ENCODE measurements around the gene SPIRE2.
A peak's percentile ranks its signal among the peaks of the same experiment; 100 is the strongest.

The SPIRE2 gene

DNA sequence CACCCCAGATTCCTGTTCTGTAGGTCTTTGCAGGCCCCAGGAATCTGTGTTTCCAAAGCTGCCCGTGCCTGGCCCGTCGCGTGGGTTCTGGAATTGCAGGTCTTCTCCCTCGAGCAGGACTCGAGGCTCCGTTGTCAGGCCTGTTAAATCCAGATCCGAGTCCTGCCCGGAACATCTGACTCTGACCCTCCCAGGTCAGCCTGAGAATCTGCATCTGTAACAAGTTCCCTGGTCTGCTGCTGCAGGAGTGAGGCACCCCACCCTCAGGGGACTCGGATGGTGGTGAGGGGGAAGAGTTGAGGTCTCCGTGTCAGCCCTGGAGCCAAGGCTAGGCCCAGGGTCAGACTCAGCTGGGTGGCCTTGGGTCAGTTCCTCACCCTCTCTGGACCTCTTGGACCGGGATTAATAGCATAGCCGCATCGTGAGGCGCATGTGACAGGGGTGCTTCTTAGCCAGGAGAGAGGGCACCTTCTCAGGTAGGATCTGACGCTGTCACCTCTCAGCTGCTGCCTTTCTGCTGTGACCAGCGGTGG lies 8.8 kb downstream of the SPIRE2 start:
- no peak for DNase-seq

DNA sequence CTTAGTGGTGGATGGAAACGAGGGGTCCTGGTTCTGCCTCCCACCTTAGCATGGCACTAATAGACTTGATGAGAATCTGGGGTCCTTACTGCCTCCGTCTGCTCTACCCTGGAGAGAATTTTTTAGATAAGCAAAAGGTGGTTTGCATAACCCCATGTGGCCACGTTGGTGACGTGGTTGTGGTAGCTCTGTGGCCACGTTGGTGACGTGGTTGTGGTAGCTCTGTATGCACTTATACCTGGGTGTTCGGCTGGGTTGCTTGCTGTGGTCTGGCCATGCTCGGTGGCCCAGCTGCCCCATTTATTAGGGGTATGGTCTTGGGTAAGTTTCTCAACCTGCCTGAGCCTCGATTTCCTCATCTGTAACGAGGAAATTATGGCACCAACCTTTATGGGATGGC lies 13.0 kb downstream of the SPIRE2 start:
- DNase-seq, result no peak

DNA sequence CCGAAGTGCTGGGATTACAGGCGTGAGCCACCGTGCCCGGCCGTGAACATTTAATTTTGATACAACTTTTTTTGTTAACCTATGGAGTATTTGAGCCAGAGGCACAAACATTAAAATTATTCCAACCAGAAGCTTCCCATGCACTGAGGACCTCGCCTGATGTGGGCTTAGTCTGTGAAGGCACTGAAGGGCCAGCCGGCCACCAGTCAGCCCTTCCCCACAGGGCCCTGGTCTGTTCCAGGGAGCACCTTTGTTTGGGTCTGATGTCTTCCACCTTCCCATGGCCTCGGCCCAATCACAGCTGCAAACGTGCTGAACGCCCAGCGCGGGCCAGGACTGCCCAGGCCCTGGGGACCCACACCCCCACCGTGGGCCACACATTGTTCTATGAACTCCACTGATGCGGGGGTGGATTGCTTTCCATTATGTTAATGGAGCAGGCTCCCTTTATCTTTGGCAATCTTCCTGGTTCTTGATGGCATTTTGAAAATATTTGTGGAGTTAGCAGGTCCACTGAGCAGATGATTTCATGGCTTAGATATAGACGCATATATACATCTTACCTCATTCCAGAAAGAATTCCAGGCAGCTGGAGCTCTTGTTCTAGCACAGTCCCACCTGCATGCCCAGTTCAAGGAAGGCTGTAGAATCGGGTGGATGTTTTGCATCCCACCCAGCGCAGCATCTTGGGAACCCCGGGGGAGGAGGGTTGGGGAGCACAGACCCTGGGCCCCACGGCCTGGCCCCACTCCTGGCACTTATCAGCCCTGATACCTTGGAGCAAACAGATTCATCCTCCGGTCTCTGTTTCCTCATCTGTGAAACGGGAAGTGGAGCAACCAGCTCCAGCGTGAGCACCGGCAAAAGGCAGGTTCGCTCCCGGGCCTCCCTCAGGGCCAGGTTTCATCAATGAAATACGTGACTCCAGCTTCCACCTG lies 14.5 kb downstream of the SPIRE2 start:
- no peak for DNase-seq

DNA sequence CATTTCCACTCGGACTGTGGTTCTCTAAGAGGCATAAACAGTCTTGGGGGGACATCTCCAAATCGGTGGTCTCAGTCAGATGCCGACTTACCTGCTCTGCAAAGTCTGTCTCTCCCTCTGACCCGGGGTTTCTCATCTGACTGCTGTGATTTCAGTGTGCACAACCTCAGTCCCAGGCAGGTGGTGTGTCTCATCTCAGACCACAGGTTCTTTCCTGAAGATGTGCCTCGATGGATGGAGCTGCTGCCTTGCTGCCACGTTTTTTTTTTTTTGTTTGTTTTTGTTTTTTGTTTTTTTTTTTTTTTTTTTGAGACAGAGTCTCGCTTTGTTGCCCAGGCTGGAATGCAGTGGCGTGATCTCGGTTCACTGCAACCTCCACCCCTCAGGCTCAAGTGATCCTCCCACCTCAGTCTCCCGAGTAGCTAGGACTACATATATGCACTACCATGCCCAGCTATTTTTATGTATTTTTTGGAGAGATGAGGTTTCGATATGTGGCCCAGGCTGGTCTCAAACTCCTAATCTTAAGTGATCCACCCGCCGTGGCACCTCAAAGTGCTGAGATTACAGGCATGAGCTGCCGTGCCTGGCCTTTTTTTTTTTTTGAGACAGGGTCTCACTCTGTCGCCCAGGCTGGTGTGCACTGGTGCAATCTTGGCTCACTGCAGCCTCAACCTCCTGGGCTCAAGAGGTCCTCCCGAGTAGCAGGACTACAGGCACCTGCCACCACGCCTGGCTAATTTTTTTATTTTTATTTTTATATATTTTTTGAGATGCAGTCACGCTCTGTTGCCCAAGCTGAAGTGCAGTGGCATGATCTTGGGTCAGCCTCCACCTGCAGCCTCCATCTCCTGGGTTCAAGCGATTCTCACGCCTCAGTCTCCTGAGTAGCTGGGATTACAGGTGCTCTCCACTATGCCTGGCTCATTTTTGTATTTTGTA lies 15.4 kb downstream of the SPIRE2 start:
- no peak for DNase-seq

DNA sequence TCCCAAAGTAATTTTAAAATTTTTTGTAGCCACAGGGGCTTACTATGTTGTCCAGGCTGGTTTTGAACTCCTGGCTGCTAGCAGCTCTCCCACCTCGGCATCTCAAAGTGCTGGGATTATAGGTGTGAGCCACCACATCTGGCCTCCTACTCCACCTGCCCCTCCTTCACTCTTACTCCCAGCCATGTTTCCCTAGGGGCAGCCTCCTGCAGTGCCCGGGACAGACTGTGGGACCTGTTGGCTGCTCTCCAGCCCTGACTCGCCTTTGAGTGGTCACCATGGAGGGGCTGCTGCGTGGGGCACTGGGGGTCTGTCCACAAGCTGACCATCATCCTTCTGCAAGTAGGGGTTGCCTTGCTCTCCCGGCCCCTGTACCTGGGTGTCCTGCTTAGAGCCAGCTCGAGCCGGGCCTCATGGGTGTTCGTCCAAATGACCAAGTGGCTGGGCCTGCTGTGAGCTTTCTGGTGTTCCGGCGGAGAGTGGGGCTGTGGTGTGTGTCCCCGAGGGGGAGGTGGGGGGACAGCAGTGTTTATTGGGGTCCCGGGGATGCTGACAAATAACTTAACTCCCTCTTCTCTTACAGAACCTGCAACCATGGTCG lies 16.6 kb downstream of the SPIRE2 start:
- no peak for DNase-seq

DNA sequence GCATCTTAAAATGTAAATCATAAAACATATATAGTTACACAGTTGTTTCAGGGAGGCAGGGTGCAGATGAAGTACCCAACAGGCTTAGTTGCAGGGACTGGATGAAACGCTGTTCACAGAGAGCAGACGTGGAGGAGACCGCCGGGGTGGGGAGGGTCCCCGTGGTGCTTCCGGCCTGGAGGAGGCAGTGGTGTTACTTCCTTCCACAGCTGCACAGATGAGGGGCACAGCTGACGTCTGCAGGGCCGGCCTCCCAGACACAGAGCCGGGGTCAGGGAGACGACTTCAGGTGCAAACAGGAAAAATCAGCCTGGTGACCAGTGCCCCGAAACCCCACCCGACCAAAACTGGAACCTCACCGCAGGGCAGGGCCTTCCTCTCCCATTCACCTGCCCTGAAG lies 17.1 kb downstream of the SPIRE2 start:
- no peak for DNase-seq

DNA sequence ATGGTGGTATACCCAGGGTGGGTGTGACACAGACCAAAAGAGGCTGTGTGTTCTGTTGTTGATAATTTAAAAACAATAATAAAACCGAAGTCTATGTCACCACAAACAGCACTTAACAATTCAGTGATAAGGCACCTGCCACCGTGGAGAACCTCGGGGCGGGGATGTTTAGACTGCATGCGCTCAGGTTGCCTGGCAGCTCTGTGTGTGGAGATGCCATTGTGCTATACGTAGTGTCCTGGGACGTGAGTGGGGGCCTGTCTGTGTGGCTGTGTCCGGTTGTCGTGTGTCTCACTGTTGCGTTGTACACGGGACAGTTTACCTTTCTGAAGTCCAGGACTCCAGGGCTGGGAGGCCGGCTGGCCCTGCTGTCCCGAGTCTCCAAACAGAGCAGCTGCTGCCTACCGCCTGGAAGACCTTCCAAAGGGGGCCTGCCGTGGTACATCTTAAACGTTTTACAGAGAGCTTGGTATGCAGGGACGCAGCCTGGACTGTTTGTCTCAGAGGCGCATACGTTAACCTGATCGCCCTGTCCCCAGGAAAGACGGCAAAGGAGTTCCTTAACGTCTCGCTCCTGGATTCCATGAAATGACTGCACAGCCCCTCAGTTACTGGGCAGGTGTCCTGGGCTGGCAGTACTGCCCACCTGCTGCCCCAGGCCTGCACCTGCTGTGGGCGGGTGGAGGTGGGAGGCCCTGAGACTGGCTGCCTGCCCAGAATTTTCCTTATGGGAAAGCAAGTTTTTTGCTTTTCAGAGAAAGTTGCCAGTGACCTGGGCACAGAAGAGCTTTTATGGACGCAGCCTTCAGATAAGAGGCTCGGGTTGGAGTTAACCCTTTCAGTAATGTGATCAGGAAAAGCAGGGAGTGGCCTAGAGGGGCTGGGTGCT lies 19.0 kb downstream of the SPIRE2 start:
- no peak for DNase-seq

DNA sequence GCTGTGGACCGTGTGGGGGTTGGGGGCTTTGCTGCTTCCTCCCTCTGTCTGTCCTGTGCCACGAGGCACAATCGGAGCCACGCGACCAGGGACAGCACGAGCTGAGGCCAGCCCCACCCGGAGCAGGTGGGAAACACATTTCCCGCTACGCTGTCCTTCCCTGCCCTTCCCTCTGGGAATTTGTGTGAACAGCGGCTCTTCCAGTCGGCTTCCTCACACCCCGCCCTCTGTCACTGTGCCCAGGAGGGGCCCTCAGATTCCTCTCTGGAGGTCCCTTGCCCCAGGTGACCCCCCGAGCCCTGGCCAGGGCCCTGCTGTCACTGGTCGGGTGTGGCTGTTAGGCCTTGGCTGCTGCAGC lies 19.6 kb downstream of the SPIRE2 start:
- no peak for DNase-seq

DNA sequence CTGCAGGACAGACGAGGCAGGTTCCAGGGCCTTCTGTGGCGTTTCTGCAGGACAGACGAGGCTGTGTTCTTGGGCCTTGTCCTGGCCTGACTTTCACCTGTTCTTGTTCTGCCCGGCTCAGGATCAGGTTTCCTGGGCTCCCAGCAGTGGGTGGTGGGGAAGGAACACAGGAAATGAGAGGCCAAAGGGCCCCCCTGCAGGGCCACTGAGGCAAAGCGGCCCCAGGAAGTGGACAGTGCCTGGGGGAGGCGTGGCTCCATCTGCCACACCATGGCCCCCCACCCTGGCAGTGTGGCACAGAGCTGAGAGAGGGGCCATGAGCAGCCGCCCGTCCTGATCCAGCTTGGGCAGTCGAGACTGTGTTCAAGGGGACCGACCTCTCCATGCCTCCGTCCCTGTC lies 20.7 kb downstream of the SPIRE2 start:
- DNase-seq, result no peak

DNA sequence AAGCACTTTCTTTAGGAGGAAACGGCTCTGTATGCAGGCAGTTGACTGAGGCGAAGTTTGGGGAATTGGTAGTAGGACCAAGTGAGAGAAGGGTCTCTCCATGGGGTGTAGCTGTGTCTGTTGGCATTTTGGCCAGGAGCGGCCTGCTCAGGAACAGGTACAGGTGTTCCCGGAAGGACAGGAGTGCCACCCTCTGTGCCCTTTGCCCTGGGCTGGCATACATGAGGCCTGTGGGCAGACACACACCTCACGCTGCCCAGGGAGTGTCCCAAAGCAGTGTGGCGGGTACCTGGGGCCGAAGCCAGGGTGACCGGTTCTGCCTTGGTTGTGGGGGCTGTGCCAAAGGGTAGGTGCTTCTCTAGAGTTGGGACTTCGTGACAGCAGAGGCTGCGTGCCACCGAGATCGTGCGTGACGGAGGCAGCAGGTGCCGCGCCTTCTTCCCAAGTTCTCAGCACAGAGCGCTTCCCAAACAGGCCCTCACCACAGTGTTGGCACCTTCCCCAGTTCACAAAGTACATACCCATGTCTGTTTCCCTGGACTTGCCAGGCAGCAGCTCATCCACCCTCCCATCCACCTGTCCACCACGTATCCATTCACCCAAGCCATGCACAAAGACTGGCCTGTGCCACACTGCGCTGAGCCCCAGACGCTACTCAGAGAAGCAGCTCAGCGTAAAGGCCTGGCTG lies 25.2 kb downstream of the SPIRE2 start:
- DNase-seq, result no peak

DNA sequence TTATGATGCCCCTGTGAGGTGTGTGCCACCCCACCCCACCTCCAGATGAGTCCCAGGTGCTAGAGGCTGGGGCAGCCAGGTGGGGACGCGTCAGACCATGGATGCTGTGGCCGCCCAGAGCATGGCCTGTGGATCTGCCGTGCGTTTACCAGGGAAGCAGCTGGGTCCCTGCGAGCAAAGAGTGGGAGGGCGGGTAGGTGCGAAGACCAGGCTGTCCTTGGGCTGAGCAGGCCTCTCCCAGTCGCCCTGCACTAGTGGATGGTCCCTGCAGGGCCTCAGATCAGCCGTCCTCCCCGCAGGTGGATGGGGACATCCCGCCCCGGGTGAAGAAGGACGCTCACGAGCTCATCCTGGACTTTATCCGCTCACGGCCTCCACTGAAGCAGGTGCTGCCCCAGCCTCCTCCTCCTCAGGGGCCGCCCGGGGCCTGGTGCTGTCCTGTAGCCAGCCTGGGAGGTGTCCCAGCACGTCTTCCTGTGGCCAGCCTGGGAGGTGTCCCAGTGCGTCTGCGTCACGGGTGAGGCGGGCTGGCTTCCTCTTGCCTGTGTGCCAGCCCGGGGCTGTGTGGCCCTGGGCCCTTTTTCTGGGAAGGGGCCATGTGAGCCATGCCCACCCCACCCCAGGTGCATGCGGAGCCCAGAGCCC lies 27.1 kb downstream of the SPIRE2 start:
- no peak for DNase-seq

DNA sequence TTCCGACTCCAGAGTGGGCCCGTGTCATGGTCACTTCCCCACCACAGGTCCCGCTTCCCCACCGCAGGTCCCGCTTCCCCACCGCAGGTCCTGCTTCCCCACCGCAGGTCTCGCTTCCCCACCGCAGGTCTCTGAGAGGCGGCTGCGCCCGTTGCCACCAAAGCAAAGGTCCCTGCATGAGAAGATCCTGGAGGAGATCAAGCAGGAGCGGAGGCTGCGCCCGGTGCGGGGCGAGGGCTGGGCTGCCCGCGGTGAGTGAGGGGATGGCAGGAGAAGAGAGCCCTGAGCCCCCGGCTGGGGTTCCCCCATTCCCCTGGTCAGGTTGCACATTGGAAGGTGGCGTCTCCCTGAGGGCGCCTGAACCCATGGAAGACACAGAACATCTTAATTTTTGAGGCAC lies 27.7 kb downstream of the SPIRE2 start:
- no peak for DNase-seq

DNA sequence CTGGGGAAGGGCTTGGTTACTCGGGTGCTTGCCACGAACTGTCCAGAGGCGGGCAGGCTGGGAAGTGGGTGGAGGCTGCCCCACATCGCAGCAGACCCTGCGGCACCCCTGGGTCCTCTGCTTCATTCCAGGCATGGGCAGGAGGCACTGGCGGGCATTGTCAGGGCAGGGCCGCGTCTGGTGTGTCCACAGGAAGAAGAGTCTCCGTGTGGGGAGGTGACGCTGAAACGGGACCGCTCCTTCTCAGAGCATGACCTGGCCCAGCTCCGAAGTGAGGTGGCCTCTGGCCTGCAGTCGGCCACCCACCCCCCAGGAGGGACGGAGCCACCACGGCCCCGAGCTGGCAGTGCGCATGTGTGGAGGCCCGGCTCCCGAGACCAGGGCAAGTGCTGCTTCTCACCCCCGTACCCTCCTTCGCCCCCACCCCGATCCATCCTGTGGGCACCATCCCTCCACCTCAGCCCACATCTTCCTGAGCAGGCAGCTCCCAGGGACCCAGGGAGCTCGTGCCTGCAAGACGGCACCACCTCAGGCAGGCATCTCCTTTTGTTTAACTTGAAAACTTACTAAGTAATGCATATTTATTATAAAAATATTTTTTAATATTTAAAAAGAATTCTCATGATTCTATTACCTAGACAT lies 30.8 kb downstream of the SPIRE2 start:
- no peak for DNase-seq

DNA sequence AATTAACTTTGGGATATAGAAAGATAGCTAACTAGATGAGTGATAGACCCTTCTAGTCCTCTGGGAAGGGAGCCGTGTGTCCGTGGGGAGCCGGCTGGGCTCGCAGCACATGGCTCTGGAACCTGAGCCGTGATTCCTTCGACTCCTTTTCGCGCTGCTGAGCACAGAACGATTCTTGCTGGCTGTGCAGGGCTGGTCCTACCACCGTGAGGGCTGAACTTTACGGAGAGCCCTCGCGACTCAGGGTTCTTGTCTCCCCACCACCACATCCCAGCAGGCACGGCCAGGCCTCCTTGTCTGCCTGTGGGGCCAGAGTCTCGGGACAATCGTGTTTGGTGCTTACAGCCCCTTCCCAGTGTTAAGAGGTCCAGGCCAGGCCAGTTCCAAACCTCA lies 31.3 kb downstream of the SPIRE2 start:
- DNase-seq, result no peak

DNA sequence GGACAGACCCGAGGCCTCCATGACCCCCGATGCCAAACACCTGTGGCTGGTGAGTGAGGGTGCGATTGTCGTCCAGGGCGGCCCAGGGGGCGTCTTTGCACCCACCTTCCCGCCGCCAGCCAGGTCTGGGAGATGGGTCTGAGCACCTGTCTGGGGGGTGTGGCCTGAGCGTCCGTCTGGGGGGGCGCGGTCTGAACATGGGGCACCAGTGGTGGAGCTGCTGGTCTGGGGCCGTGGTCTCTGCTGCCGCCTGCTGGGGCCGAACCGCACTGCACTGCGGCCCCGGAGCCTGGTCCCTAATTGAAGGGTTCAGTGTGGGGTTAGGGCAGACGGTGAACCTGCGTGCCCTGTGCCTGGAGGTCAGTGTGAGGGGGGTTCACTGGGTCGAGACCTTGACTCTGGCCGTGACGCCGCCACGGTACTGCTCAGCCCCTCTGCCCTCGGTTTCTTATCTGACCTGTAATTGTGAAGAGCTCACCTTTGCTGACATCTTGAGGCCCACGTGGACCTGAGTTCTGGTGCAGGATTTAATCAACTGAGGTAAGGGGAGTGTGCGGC lies 32.6 kb downstream of the SPIRE2 start:
- DNase-seq, result peak; percentile 19

DNA sequence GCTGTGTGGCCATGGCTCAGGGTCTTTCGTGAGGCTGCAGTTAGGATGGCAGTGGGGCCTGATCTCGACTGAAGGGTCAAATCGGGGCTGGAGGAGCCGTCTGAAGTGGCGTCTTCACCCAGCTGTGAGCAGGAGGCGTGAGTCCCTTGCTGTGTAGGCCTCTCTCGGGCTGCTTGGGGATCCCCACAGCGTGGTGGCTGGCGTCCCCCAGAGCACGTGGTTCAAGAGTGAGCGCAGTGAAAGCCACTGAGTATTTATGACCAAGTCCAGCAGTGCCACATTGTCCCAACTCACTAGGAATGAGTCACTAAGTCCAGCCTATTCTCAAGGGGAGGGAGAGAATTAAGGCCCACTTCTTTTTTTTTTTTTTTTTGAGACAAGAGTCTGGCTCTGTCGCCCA lies 33.4 kb downstream of the SPIRE2 start:
- DNase-seq, result no peak

DNA sequence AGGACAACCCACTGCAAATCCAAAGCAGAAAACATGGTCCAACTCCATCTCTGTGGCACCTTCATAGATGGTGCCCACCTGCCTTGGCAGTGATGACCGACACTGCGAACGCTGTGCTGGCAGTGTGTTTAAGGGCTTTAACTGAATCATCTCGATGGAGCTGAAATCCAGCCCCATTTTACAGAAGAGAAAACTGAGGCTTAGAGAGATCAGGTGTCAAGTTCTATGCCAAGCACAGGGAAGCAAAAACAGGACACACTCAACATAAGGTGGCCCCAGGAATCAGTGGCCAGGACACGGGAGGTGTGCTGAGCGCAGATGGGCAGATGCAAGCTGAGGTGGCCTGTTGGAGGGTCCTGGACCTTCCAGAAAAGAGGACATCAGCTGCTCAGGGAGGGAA lies 34.5 kb downstream of the SPIRE2 start:
- DNase-seq, result no peak

DNA sequence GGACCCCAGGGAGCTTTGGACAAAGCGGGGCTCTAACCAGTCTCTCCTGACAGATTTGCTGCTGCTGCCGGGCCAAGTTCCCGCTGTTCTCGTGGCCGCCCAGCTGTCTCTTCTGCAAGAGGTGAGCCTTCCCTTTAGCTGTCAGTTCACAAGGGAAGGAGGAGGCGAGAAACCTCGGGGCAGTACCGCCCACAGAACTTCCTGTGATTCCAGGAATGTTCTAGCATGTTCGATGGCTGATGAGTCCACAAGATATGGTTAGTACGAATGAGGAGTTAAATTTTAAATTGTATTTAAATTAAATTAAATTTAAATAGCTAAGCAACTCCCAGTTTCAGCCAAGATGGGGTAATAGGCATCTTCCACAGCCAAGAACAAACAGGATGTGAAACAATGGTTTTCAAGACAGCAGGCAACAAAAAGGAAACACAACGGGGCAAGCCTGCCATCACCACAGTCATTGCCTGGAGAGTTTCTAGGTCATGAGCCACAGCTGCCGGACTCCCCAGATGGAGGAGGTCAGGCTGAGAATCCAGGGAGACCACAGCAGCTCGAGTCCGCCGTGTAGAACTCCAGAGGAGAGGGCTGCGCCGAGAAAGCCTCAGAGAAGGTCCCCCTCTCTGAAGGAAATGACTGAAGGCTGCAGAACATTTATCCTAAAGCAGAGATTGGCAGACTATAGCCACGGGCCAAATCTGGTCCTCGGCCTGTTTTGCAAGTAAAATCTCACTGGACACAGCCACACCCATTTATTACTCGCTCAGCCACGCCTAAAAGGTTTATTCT lies 35.7 kb downstream of the SPIRE2 start:
- no peak for DNase-seq

DNA sequence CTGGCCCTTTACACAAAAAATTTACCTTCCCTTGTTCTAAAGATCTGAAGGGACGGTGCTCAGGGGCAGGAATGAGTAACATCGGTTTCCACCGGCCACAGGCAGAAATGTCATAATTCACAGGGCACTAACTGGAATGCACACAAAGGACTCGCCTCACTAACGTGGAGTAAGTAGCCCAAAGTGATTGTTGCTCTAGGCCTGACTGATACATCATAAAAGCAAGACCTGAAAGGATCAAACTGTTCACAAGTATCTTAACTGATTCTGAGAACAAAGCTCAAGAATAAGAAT lies 36.2 kb downstream of the SPIRE2 start:
- DNase-seq, result no peak

DNA sequence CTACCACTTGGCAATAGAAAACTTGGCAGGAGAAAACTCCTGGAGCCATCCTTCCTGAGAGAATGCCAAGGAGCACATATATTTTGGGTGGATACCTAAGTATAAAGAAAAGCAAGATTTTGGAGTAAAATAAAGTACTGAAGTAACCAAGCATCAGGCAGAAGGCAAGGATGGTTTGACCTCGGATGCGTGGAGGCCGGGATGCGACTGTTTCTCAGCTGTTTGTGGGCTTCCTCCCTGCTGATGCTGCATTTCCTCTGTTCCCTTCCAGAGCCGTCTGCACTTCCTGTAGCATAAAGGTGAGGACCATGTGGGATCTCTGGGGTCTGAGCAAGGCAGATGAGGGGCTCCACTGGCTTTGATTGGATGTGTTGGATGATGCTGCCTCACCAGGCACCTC lies 39.6 kb downstream of the SPIRE2 start:
- DNase-seq, result no peak

Measured in GDM1 (cell line).